Measurements from ENCODE around the gene OR10R2. TPM values are rescaled to one million over a fixed set of nuclear protein-coding genes. Genes with fewer than 3 reads are reported as not detected.

Gene OR10R2
- total RNA-seq, 1 experiment from 2014 or later, result not detected

DNA sequence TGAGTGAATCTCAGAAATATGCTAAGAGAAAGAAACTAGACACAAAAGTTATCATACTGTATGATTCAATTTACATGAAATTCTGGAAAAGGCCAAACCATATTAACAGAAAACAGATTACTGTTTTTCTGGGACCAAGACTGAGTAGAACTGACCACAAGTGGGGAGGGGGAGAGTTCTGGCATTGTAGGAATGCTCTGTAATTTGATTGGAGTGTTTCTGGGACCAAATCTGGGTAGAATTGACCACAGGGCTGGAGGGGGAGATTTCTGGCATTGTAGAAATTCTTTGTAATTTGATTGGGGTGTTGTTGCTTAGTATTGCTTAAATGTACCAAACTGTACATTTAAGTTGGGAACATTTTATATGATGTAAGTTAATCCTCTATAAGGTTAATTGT is 13.8 kb upstream of the OR10R2 start:
- H3K4me1 ChIP-seq (ENCODE audit: control insufficient read depth in 1 of 2, insufficient read depth in 2 of 2, low read length in 2 of 2), result no peaks in the 10 kb centered on the region
- no peak overlapping the region for H3K4me3 ChIP-seq (replicated peaks in 1 of 2; ENCODE audit: low read depth in 1 of 2, low read length in 2 of 2)
- no peaks in the 10 kb centered on the region for H3K36me3 ChIP-seq (ENCODE audit: control insufficient read depth in 1 of 2, insufficient read depth in 2 of 2, low read length in 2 of 2)
- H3K9me2 ChIP-seq (ENCODE audit: insufficient read depth), result no peaks in the 10 kb centered on the region
- CTCF ChIA-PET, result no interaction called here
- BruUV-seq (replicated peaks), result no TSS peak
- POLR2A ChIA-PET, result no interaction called here
- H3K4me2 ChIP-seq (ENCODE audit: low read length), result no peak overlapping the region
- no peaks in the 10 kb centered on the region for H3K27me3 ChIP-seq (ENCODE audit: insufficient read depth, low read length)
- no peaks in the 10 kb centered on the region for H3K9me3 ChIP-seq (ENCODE audit: control insufficient read depth in 1 of 2, insufficient read depth in 1 of 2, low read depth in 1 of 2, low read length in 2 of 2)
- TF ChIP-seq POLR2A (IDR thresholded peaks at IDR 0.05; ENCODE audit: borderline replicate concordance, extremely low read depth, insufficient read depth, insufficient read length), result no peak
- TF ChIP-seq CBX3 (IDR thresholded peaks at IDR 0.05; ENCODE audit: low read depth), result no peak
- TF ChIP-seq YY1 (IDR thresholded peaks at IDR 0.05; ENCODE audit: extremely low read depth, insufficient replicate concordance, low read depth, low read length), result no peak
- TF ChIP-seq RAD21 (IDR thresholded peaks at IDR 0.05; ENCODE audit: low read depth), result no peak
- TF ChIP-seq, protein P1, sequence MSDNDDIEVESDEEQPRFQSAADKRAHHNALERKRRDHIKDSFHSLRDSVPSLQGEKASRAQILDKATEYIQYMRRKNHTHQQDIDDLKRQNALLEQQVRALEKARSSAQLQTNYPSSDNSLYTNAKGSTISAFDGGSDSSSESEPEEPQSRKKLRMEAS (IDR thresholded peaks at IDR 0.05), result no peak
- TF ChIP-seq, protein P2, sequence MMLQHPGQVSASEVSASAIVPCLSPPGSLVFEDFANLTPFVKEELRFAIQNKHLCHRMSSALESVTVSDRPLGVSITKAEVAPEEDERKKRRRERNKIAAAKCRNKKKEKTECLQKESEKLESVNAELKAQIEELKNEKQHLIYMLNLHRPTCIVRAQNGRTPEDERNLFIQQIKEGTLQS (IDR thresholded peaks at IDR 0.05), result no peak
- no peak for TF ChIP-seq SRF (IDR thresholded peaks at IDR 0.05; ENCODE audit: low read depth)
- H4K20me1 ChIP-seq (ENCODE audit: insufficient read depth), result no peaks in the 10 kb centered on the region
- no peak for ATAC-seq
- intact Hi-C loops (cut with micrococcal nuclease), result no loop called here
- no peak overlapping the region for H3K27ac ChIP-seq (ENCODE audit: low read depth, low read length)
- no peak overlapping the region for H2AFZ ChIP-seq (ENCODE audit: low read depth, low read length, poor library complexity, severe bottlenecking)
- no peak overlapping the region for H3K9ac ChIP-seq (ENCODE audit: low read length)
- H3K79me2 ChIP-seq (ENCODE audit: insufficient read depth, low read length), result no peaks in the 10 kb centered on the region
- DNase-seq (ENCODE audit: low read depth, low spot score), result no peak
- RAD21 ChIA-PET (ENCODE audit: low non-redundant PET in 1 of 2, low total read pairs in 2 of 2, uncharacterized antibody in 2 of 2, unreplicated experiment in 2 of 2), result no interaction called here

DNA sequence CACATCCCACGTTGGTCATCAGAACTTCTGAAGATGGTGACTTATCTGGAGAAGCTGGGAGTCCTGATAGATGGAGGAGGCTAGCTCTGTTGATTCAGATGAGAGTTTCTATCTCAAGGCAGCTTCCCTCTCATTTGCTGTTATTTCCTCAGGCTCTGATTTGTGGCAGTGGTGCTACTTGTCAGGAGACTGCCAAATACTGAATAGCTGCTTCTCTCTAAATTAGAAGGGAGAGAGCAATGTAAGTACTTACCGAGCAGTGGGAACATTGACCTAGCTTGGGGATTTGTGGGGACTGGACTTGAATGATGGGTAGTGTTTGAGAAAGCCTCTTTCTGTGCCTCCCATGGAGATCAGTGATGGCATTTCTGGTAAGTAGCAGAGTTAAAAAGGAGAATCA is 10.5 kb upstream of the OR10R2 start, which contains the start of gene OR10K1:
Gene OR10K1 (plus strand): TSS at position 301 of the 400 bp plus-strand sequence. CDS start 3,728 bp downstream, outside the sequence.
- Histone ChIP-seq H3K27ac (ENCODE audit: low read depth, low read length) (no peak within 1 kb of the TSS), H3K9ac (ENCODE audit: low read length) (no peak within 1 kb of the TSS), H3K27me3 (ENCODE audit: insufficient read depth, low read length) (no peaks in the 10 kb centered on the region), H3K9me2 (ENCODE audit: insufficient read depth) (no peaks in the 10 kb centered on the region), H3K4me3 (replicated peaks in 1 of 2; ENCODE audit: low read depth in 1 of 2, low read length in 2 of 2) (no peak within 1 kb of the TSS), H3K9me3 (ENCODE audit: control insufficient read depth in 1 of 2, insufficient read depth in 1 of 2, low read depth in 1 of 2, low read length in 2 of 2) (no peaks in the 10 kb centered on the region), H2AFZ (ENCODE audit: low read depth, low read length, poor library complexity, severe bottlenecking) (no peak within 1 kb of the TSS), H4K20me1 (ENCODE audit: insufficient read depth) (no peaks in the 10 kb centered on the region), H3K79me2 (ENCODE audit: insufficient read depth, low read length) (no peaks in the 10 kb centered on the region), H3K4me2 (ENCODE audit: low read length) (no peak within 1 kb of the TSS), H3K36me3 (ENCODE audit: control insufficient read depth in 1 of 2, insufficient read depth in 2 of 2, low read length in 2 of 2) (no peaks in the 10 kb centered on the region), H3K4me1 (ENCODE audit: control insufficient read depth in 1 of 2, insufficient read depth in 2 of 2, low read length in 2 of 2) (no peaks in the 10 kb centered on the region)
- RAD21 ChIA-PET (ENCODE audit: low non-redundant PET in 1 of 2, low total read pairs in 2 of 2, uncharacterized antibody in 2 of 2, unreplicated experiment in 2 of 2), result no interaction called here
- no peak for ATAC-seq
- POLR2A ChIA-PET, result no interaction called here
- CTCF ChIA-PET, result no interaction called here
- no TSS peak for BruUV-seq (replicated peaks)
- no peak for TF ChIP-seq POLR2A (IDR thresholded peaks at IDR 0.05; ENCODE audit: borderline replicate concordance, extremely low read depth, insufficient read depth, insufficient read length)
- TF ChIP-seq, protein P3, sequence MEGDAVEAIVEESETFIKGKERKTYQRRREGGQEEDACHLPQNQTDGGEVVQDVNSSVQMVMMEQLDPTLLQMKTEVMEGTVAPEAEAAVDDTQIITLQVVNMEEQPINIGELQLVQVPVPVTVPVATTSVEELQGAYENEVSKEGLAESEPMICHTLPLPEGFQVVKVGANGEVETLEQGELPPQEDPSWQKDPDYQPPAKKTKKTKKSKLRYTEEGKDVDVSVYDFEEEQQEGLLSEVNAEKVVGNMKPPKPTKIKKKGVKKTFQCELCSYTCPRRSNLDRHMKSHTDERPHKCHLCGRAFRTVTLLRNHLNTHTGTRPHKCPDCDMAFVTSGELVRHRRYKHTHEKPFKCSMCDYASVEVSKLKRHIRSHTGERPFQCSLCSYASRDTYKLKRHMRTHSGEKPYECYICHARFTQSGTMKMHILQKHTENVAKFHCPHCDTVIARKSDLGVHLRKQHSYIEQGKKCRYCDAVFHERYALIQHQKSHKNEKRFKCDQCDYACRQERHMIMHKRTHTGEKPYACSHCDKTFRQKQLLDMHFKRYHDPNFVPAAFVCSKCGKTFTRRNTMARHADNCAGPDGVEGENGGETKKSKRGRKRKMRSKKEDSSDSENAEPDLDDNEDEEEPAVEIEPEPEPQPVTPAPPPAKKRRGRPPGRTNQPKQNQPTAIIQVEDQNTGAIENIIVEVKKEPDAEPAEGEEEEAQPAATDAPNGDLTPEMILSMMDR (IDR thresholded peaks at IDR 0.05 in 2 of 3, conservative IDR thresholded peaks at IDR 0.05 in 1 of 3; ENCODE audit: borderline replicate concordance in 1 of 3, insufficient read depth in 1 of 3, low read depth in 2 of 3, low read length in 2 of 3), result no peak
- TF ChIP-seq FOSL1 (IDR thresholded peaks at IDR 0.05; ENCODE audit: low read depth), result no peak
- no peak for TF ChIP-seq POLR2AphosphoS5 (IDR thresholded peaks at IDR 0.05; ENCODE audit: low read depth, low read length)
- no peak for TF ChIP-seq TCF7L2 (IDR thresholded peaks at IDR 0.05; ENCODE audit: borderline replicate concordance, extremely low read depth, insufficient read depth, insufficient read length)
- TF ChIP-seq ZNF274 (IDR thresholded peaks at IDR 0.05; ENCODE audit: low read depth, low read length), result no peak
- TF ChIP-seq, protein P1 (IDR thresholded peaks at IDR 0.05), result no peak
- no peak for TF ChIP-seq EZH2 (IDR thresholded peaks at IDR 0.05)
- TF ChIP-seq, protein P2 (IDR thresholded peaks at IDR 0.05), result no peak
- TF ChIP-seq SP1 (IDR thresholded peaks at IDR 0.05; ENCODE audit: low read depth), result no peak
- no peak for TF ChIP-seq JUND (IDR thresholded peaks at IDR 0.05)
- intact Hi-C loops (cut with micrococcal nuclease), result no loop called here
- no peak for DNase-seq (ENCODE audit: low read depth, low spot score)

All from HCT116 (cell line).